Measurements from ENCODE around the gene CRIM1.

DNA sequence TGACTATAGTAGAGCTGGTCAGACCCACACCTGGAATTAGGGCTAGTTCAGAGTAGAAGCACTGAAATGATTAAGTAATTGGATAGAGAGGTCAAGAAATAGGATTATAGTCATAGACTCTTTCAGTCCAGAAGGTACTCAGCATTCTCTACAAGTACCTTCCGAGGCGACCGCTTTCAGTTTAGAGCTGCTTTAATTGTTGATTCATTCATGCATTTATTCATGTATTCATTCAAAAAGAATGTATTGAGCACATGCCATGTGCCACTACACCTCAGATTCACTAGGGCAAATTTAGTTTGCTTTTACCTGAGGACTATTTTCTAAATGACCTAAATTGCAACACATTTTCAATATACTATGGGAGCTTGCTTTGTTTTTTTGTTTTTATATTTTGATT lies 48.7 kb downstream of the CRIM1 start:
- TF ChIP-seq ZNF8 (CRISPR knock-in tag; IDR thresholded peaks at IDR 0.05) (no peak), ZFP3 (CRISPR knock-in tag; IDR thresholded peaks at IDR 0.05) (no peak), SNAI2 (CRISPR knock-in tag; IDR thresholded peaks at IDR 0.05) (no peak), GLIS3 (CRISPR knock-in tag; IDR thresholded peaks at IDR 0.05) (no peak), ARNTL (CRISPR knock-in tag; IDR thresholded peaks at IDR 0.05; ENCODE audit: borderline replicate concordance, low read depth) (no peak), ISL1 (CRISPR knock-in tag; IDR thresholded peaks at IDR 0.05) (no peak), PATZ1 (CRISPR knock-in tag; IDR thresholded peaks at IDR 0.05; ENCODE audit: borderline replicate concordance) (no peak), OSR1 (CRISPR knock-in tag; IDR thresholded peaks at IDR 0.05) (no peak)
- TF ChIP-seq, protein P1, sequence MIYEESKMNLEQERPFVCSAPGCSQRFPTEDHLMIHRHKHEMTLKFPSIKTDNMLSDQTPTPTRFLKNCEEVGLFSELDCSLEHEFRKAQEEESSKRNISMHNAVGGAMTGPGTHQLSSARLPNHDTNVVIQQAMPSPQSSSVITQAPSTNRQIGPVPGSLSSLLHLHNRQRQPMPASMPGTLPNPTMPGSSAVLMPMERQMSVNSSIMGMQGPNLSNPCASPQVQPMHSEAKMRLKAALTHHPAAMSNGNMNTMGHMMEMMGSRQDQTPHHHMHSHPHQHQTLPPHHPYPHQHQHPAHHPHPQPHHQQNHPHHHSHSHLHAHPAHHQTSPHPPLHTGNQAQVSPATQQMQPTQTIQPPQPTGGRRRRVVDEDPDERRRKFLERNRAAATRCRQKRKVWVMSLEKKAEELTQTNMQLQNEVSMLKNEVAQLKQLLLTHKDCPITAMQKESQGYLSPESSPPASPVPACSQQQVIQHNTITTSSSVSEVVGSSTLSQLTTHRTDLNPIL (CRISPR knock-in tag; IDR thresholded peaks at IDR 0.05; ENCODE audit: low read depth) = no peak
- TF ChIP-seq, protein P2, sequence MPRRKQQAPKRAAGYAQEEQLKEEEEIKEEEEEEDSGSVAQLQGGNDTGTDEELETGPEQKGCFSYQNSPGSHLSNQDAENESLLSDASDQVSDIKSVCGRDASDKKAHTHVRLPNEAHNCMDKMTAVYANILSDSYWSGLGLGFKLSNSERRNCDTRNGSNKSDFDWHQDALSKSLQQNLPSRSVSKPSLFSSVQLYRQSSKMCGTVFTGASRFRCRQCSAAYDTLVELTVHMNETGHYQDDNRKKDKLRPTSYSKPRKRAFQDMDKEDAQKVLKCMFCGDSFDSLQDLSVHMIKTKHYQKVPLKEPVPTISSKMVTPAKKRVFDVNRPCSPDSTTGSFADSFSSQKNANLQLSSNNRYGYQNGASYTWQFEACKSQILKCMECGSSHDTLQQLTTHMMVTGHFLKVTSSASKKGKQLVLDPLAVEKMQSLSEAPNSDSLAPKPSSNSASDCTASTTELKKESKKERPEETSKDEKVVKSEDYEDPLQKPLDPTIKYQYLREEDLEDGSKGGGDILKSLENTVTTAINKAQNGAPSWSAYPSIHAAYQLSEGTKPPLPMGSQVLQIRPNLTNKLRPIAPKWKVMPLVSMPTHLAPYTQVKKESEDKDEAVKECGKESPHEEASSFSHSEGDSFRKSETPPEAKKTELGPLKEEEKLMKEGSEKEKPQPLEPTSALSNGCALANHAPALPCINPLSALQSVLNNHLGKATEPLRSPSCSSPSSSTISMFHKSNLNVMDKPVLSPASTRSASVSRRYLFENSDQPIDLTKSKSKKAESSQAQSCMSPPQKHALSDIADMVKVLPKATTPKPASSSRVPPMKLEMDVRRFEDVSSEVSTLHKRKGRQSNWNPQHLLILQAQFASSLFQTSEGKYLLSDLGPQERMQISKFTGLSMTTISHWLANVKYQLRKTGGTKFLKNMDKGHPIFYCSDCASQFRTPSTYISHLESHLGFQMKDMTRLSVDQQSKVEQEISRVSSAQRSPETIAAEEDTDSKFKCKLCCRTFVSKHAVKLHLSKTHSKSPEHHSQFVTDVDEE (CRISPR knock-in tag; IDR thresholded peaks at IDR 0.05) = no peak
